KOPT-K1 (cell line): ENCODE data around the gene TFAP2B.

ENCODE experiments used
- H3K27ac ChIP-seq: fragments of 200-600 bp; sonication (generic); 2 replicates; pipeline ENCODE4 v1.5.1; 2016; ENCODE audit warnings: antibody characterized with exemption, mild to moderate bottlenecking, low read depth, low read length; ENCODE audit not compliant: poor library complexity, severe bottlenecking
- H3K36me3 ChIP-seq: fragments of 200-600 bp; sonication (generic); 2 replicates; pipeline ENCODE4 v1.5.1; 2017; ENCODE audit warnings: antibody characterized with exemption, mild to moderate bottlenecking, low read length, moderate library complexity; ENCODE audit not compliant: insufficient read depth
- H3K9me3 ChIP-seq: fragments of 200-600 bp; sonication (generic); 2 replicates; pipeline ENCODE4 v1.5.1; 2017; ENCODE audit warnings: antibody characterized with exemption, low read length, mild to moderate bottlenecking; ENCODE audit not compliant: insufficient read depth, poor library complexity, severe bottlenecking

The TFAP2B gene

DNA sequence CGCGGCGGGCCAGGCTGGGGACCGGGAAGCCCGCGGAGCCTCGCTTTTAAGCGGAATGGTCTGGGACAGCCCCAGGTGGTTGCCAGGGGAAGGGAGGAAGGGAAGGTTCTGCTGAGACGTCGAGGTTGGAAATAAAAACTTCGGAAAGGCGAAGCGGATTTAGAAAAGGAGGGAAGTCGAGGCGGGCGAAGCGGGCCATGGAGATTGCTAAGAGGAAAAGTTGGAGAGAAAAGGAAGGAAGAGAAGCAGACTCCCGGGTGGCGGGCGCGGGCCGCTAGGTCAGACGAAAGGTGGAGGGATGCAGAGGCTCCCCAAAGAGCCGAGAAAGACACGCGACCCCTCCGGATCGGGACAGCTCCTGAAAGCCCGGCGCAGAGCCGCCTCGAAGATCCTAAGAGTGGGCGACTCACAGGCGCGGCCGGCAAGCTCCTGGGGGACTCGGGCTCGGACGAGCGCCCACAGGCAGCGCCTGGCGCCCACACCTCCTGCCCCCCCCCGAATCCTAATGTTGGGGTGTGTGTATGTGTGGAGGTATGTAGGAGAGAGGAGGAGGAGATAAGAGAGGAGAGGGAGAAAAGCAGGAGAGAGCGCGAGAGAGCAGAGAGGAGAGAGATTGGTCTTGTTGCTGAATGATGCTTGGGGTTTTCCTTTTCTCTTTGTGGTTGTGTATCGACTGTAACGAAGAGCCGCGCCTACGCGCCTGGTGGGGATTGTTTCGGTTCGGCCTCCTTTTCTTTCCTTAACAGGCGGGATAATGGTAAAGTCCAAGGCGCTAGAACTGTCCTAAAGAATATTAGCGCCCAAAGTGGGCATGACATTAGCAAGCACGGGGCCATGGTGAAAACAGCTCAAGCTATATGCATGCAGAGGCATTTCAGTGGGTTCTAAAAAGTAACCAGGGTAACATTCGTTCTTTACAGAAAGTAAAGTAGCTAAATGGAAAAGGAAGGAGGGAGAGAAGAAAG is 1.5 kb downstream of the TFAP2B start:
- H3K9me3 ChIP-seq, result no peaks in the 10 kb centered on the region
- H3K36me3 ChIP-seq, result no peaks in the 10 kb centered on the region
- H3K27ac ChIP-seq, result no peak overlapping the region

DNA sequence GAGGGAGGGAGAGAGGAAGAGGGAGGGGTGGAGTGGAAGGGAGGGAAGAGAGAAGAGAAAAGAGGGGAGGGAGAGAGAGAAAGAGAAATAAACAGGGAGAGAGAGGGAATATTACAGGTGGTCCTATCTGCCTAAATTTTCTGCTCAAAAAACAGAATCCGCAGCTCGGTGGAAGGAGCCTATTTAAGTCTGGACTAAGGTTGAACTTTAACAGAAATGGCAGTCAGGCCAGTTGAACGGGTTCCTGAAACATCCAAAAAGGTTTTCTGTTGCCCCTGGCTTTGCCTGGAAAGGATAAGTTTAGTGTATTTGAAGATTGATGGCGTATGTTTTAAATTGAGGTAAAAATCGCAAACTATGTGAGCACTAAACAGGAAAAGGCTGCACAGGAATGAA is 2.2 kb downstream of the TFAP2B start:
- Histone ChIP-seq H3K9me3 (no peaks in the 10 kb centered on the region), H3K36me3 (no peaks in the 10 kb centered on the region), H3K27ac (no peak overlapping the region)

DNA sequence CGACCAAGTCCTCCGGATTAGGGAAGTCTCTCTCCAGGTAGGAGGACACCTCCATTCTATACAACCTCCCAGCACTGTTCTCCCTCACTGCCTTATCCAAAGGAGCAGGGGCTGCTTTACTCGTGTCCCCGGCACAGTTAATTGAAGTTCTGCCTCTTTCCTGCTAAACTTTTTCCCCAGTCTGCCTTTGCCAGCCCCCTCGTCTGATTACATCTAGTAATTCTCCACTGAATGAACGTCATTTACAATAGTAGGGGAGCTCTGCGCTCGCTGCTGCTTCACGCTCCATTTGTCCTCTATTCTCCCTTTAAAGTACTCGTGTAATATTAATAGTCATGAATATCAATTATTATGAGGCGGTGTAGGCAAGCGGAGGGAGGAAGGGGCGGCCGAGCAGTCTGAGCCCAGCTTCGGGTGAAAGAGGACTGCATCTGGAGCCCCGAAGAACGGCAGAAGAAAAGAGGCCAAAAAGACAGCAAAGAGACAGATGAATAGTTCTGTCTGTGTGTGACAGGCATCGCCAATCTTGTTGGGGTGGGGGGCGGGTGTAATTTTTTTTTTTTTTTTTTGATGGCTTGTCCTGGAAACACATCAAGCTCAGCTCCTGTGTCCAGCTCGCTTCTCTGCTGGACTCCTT is 2.9 kb downstream of the TFAP2B start:
- Histone ChIP-seq H3K9me3 (no peaks in the 10 kb centered on the region), H3K36me3 (no peaks in the 10 kb centered on the region), H3K27ac (no peak overlapping the region)

DNA sequence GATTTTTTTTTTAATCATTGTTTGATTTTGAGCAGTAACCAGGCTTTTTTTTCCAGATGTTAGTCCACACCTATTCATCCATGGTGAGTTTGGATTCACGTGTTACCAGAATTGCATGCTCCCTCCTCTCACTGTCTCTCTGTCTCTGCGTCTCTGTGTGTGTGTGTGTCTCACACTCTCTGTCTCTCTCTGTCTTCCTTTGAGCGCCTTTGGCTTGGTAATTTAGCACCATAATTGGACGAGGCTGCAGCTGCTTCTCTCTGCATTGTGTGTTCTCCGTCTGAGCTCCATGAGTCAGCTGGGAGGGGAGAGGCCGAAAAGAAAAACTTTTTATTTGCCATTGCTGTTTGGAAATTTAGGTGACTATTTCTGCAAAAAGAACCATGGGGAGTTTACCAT is 3.4 kb downstream of the TFAP2B start:
- no peaks in the 10 kb centered on the region for H3K9me3 ChIP-seq
- H3K27ac ChIP-seq, result no peak overlapping the region
- no peaks in the 10 kb centered on the region for H3K36me3 ChIP-seq

DNA sequence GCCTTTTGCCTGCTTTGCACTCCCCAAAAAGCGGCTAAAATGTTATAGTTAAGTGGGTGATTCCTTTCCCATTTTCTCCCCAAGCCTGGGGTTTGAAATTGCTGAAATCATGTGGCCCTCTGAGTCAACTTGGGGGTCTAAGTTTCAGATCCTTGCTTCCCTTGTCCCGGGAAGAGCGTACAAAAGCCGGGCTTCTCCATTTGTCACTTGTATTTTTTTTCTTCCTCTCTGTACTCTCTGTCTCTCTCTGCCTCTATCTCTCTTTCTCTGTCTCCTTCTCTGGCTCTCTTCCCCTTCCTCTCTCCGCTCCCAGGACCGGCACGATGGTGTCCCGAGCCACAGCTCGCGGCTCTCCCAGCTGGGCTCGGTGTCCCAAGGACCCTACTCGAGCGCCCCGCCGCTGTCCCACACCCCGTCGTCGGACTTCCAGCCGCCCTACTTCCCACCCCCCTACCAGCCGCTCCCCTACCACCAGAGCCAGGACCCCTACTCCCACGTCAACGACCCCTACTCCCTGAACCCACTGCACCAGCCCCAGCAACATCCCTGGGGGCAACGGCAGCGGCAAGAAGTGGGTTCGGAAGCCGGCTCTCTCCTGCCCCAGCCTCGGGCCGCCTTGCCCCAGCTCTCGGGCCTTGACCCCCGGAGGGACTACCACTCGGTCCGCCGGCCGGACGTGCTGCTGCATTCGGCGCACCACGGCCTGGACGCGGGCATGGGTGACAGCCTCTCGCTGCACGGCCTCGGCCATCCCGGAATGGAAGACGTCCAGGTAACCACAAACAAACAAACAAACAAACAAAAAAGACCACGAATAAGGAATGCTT is 4.6 kb downstream of the TFAP2B start:
- H3K9me3 ChIP-seq, result no peaks in the 10 kb centered on the region
- H3K36me3 ChIP-seq, result no peaks in the 10 kb centered on the region
- no peak overlapping the region for H3K27ac ChIP-seq

DNA sequence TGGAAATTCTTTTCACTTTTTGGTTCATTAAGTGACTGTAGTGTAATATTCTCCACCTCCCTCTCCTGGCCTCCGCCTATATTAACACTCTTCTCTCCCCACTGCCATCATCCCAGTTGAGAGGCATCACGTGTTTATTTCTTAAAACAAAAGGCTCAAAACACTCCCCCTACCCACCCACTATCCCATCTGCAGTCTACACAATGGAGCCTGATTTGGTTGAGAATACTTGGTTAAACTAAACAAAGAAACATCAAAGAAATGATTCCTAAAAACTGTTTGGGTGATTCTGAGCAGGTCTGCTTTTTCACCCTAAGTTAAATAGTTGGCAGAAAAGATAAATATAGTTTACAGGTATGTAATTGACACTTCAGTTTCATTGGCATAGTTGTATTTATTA is 5.9 kb downstream of the TFAP2B start:
- Histone ChIP-seq H3K36me3 (no peaks in the 10 kb centered on the region), H3K27ac (no peak overlapping the region), H3K9me3 (no peaks in the 10 kb centered on the region)

DNA sequence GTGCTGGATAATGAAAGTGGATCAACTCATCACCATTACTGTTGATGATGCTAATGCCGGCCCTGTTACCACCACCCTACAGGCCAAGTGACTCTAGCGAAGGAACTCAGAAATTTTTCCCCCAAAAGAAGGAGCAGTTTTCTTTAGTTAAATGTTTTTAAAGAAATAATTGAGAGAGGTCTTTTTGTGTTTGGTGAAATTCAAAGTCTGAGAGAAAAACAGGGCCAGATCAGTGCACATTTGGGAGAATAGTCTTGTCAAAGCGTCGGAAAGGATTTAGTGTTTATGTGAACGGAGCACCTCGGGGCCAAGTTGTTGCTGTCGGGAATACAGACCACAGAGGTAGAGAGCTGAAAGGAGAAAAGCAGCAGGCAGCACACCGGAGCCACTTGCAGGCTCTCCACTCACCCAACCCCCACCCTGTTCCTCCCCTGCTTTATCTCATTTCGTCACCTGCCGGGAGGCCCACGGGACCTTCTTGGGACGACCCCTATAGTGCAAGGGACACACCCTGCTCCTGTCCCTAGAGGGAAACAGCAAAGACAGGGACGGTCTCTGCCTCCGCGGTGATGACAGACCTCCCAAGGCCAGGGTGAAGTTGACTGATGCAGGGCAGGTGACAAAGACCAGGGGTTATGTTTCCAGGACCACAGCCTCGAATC is 6.8 kb downstream of the TFAP2B start:
- H3K9me3 ChIP-seq, result no peaks in the 10 kb centered on the region
- no peak overlapping the region for H3K27ac ChIP-seq
- no peaks in the 10 kb centered on the region for H3K36me3 ChIP-seq

DNA sequence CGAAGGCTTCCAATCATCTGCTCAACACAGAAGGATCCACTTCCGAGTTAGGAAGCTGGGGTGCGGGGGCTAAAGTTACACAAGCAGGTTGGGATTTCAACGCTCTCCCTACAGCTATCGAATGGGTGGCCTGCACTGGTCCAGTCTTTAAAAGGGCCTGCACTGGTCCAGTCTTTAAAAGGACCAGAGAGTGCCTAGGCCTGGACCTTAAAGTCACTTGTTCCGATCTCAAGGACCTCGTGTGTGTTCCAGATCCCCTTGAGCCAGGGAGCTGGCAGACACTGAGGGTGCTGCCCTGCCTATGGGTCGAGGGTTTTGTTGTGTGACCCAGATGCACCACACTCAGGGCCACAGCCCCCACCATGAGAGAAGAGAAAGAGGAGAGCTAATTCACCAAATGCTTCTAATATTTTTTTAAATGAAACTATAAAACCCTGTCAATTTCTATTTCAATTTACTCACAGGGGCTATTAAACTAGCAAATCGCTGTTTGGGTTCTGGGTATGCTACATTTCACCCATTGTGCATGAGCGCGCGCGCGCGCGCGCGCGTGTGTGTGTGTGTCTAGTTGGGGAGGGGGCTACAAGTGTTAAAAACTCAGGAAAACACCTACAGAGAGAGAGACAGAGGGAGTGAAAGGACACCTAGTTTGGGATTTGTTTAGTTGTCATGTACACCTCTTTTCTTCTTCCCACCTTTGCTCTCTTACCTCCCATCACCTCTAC is 7.5 kb downstream of the TFAP2B start:
- Histone ChIP-seq H3K27ac (no peak overlapping the region), H3K9me3 (no peaks in the 10 kb centered on the region), H3K36me3 (no peaks in the 10 kb centered on the region)

DNA sequence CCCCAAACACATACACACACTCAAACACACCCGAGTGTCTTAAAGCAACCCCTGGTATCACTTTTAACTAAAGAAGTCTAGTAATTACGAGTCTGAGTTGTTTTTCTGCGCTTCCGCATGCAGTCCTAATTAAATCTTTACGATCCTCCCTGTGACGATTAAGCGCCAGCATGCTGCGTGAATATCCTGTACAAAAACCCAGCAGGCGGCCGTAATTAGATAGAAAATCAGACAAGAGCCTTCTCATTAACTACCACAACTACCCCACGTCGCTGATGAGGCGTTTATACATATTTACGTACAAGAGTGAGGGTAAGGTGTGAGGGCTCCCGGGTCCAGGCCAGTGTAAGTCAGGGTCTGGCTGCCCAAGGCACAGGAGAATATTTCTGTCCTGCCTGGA is 8.1 kb downstream of the TFAP2B start:
- Histone ChIP-seq H3K36me3 (no peaks in the 10 kb centered on the region), H3K27ac (no peak overlapping the region), H3K9me3 (no peaks in the 10 kb centered on the region)

DNA sequence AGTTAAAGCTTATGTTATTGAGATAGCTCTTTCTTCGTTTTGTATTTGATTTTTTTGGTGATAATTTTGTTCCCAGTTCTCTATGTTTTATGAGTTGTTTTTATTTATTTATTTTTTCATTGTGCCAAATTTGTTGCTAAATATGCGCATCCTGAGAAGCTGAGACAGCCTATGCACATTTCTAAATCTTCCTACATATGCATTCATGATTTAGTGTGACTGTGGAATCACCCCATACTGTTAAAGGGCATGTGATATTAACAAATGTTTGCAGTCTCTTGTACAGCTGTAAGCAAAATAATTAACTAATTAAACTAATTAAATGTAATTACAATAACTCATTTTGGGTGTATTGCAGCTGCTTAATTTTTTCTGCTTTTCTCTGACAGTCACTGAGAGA is 10.4 kb downstream of the TFAP2B start:
- no peaks in the 10 kb centered on the region for H3K9me3 ChIP-seq
- no peaks in the 10 kb centered on the region for H3K36me3 ChIP-seq
- no peak overlapping the region for H3K27ac ChIP-seq

DNA sequence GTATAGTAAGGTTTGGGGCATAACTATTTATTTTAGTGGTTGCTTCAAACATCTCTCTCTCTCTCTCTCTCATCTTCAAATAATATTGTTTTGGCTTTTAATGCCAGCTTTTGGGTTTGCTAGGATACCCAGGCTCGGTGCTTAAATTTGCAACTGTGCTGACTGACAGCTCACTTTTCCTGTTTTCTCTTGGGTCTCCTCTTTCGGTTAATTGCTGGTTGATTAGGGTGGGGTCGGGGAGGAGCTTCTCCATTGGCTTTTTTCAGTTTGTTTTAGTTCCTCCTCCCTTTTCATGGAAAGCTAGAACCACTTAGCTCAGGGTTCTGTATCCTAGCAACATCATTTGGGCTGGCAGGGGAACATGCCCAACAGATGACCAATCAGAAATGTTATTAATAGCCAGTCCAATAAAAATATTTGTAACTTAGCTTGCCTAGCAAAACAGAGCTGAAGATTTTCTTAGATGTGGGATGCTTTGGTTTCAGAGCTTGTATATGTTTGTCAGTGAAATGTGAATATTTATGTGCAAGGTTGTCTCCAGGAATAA is 11.3 kb downstream of the TFAP2B start:
- no peaks in the 10 kb centered on the region for H3K36me3 ChIP-seq
- H3K27ac ChIP-seq, result no peak overlapping the region
- H3K9me3 ChIP-seq, result no peaks in the 10 kb centered on the region

DNA sequence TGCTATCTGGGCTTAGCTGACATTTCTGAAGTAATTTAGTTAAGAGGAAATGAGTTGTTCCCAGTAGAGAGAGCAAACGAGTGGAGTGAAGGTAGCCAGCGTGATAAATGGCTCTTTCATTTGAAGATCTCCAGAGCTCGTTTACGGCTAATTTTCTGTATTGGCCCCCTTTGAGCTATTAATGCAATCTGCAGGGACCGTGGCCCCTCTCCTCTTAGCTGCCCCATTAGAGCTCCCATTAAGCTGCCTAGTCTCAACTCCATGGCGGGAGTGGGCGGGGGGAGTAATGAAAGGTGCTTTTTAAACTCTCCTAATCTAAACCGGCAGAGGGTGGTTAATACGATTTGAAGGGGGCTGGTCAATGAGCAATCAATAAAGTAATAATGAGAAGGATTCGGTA is 12.5 kb downstream of the TFAP2B start:
- Histone ChIP-seq H3K36me3 (no peaks in the 10 kb centered on the region), H3K9me3 (no peaks in the 10 kb centered on the region), H3K27ac (no peak overlapping the region)

DNA sequence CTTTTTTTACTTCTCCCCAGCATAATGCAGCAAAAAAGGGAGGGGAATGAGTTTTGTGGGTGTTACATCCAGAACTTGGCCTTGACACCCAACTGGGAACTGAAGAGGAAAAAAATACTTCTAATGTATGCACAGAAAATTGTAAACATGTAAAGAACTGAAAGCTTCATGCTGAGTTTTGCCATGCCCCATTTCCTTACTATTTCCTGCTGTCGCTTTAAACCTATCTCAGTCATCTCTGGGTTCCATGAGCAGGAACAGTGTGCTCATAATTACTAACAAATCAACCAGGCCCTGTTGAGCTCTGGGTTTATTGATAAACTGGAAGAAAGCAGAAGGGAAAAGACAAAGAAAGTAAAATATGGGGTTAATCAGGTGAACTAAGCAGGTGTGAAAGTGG is 14.2 kb downstream of the TFAP2B start:
- H3K9me3 ChIP-seq, result no peaks in the 10 kb centered on the region
- no peak overlapping the region for H3K27ac ChIP-seq
- H3K36me3 ChIP-seq, result no peaks in the 10 kb centered on the region

DNA sequence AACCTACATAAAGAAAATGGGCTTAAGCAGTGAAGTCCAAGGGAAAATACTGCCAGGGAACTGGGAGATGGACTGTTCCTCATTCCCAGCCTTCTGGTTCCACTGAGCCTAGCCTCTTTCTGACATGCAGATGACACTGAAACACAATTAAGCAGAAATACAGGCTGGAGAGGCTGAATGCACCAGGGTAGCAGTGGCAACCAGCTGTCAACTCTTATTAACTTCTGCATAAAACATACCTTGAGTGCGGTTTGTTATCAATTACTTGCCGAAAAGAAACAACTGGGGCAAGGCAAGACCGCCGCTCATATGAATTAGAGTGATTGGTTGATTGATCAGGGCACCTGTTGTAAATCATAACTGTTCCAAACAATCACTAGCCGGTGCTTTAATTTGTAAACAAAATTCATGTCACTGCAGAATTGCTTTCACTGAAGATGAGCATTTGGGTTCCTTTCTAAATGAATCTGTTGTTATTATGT is 16.3 kb downstream of the TFAP2B start:
- Histone ChIP-seq H3K36me3 (no peaks in the 10 kb centered on the region), H3K27ac (no peak overlapping the region), H3K9me3 (no peaks in the 10 kb centered on the region)
